WTC11 (cell line): ENCODE data around the gene BCAS3. TPM values are rescaled to one million over a fixed set of nuclear protein-coding genes. Genes with fewer than 3 reads are reported as not detected.

Experiments used
- ATAC-seq: fragments of 200-7000 bp; cut with Tn5 transposase; 2 replicates; pipeline ENCODE4 v1.10.0; 2021; ENCODE audit warnings: mild to moderate bottlenecking, moderate library complexity
- CTCF ChIA-PET: fragments of 300-600 bp; sonication (Branson Sonifier 250); formaldehyde crosslinking; loops from one replicate; lab custom pipeline; 2021; ENCODE audit warnings: antibody characterized with exemption; lab: Charles Lee
- POLR2A ChIA-PET: fragments of 350-600 bp; sonication (Branson Sonifier 250); formaldehyde crosslinking; loops from one replicate; lab custom pipeline; 2021; ENCODE audit warnings: antibody characterized with exemption; lab: Charles Lee
- DNase-seq: peaks from one replicate; pipeline ENCODE4 v3.0.0; 2021; ENCODE audit warnings: low spot score
- H3K27ac Mint-ChIP-seq: 2 replicates; pipeline ENCODE4 v1.8.0; 2021; ENCODE audit warnings: mixed read lengths
- H3K27me3 Mint-ChIP-seq: 2 replicates; pipeline ENCODE4 v1.8.0; 2021; ENCODE audit warnings: low read depth, mild to moderate bottlenecking, moderate library complexity, mixed read lengths
- H3K36me3 Mint-ChIP-seq: 2 replicates; pipeline ENCODE4 v1.8.0; 2021; ENCODE audit warnings: mixed read lengths
- H3K4me1 Mint-ChIP-seq: 2 replicates; pipeline ENCODE4 v1.8.0; 2022; ENCODE audit warnings: mixed read lengths
- H3K4me3 Mint-ChIP-seq: 2 replicates; pipeline ENCODE4 v1.8.0; 2021; ENCODE audit warnings: mild to moderate bottlenecking, moderate library complexity, mixed read lengths
- H3K9me3 Mint-ChIP-seq: 2 replicates; pipeline ENCODE4 v1.8.0; 2021; ENCODE audit warnings: mixed read lengths
- AR ChIP-seq: fragments of 250-450 bp; sonication (Bioruptor Pico); IDR thresholded peaks from 2 replicates; pipeline ENCODE4 v1.9.0; 2021; ENCODE audit warnings: mild to moderate bottlenecking
- ATF6 ChIP-seq: sonication (generic); formaldehyde crosslinking; IDR thresholded peaks from 2 replicates; pipeline ENCODE4 v1.8.1; 2023; ENCODE audit warnings: mild to moderate bottlenecking, missing genetic modification reagents
- ELF4 ChIP-seq: sonication (generic); formaldehyde crosslinking; IDR thresholded peaks from 2 replicates; pipeline ENCODE4 v1.8.1; 2022; ENCODE audit warnings: low read depth, mild to moderate bottlenecking, moderate library complexity, missing genetic modification reagents
- ERG ChIP-seq: fragments of 250-450 bp; sonication (Bioruptor Pico); IDR thresholded peaks from 2 replicates; pipeline ENCODE4 v1.8.0; 2021; ENCODE audit warnings: mild to moderate bottlenecking
- FOXK1 ChIP-seq: sonication (generic); formaldehyde crosslinking; IDR thresholded peaks from 2 replicates; pipeline ENCODE4 v1.8.0; 2022; ENCODE audit warnings: mild to moderate bottlenecking, moderate library complexity, missing genetic modification reagents
- HMGXB4 ChIP-seq: sonication (generic); formaldehyde crosslinking; IDR thresholded peaks from 2 replicates; pipeline ENCODE4 v1.8.1; 2023; ENCODE audit warnings: mild to moderate bottlenecking, moderate library complexity, missing genetic modification reagents
- MYBL2 ChIP-seq: sonication (generic); formaldehyde crosslinking; IDR thresholded peaks from 2 replicates; pipeline ENCODE4 v1.8.1; 2023; ENCODE audit warnings: mild to moderate bottlenecking, moderate library complexity, missing genetic modification reagents
- NFE2L1 ChIP-seq: sonication (generic); formaldehyde crosslinking; IDR thresholded peaks from 2 replicates; pipeline ENCODE4 v1.8.1; 2023; ENCODE audit warnings: missing genetic modification reagents
- NFYB ChIP-seq: sonication (generic); formaldehyde crosslinking; conservative IDR thresholded peaks from 2 replicates; pipeline ENCODE4 v1.8.0; 2022; ENCODE audit warnings: low read depth, missing genetic modification reagents
- PRRX2 ChIP-seq: fragments of 250-450 bp; sonication (Bioruptor Pico); IDR thresholded peaks from 2 replicates; pipeline ENCODE4 v1.8.0; 2021; ENCODE audit warnings: mild to moderate bottlenecking
- SMAD4 ChIP-seq: sonication (generic); formaldehyde crosslinking; IDR thresholded peaks from 2 replicates; pipeline ENCODE4 v1.8.0; 2022; ENCODE audit warnings: mild to moderate bottlenecking, missing genetic modification reagents
- TP53 ChIP-seq: sonication (generic); formaldehyde crosslinking; IDR thresholded peaks from 2 replicates; pipeline ENCODE4 v1.8.1; 2023; ENCODE audit warnings: mild to moderate bottlenecking, missing genetic modification reagents
- ZNF138 ChIP-seq: sonication (generic); formaldehyde crosslinking; conservative IDR thresholded peaks from 2 replicates; pipeline ENCODE4 v1.8.1; 2022; ENCODE audit warnings: mild to moderate bottlenecking, moderate library complexity, missing genetic modification reagents
- ZNF219 ChIP-seq: sonication (generic); formaldehyde crosslinking; IDR thresholded peaks from 2 replicates; pipeline ENCODE4 v1.8.0; 2023; ENCODE audit warnings: missing genetic modification reagents, mild to moderate bottlenecking, borderline replicate concordance
- ZNF281 ChIP-seq: sonication (generic); formaldehyde crosslinking; IDR thresholded peaks from 2 replicates; pipeline ENCODE4 v1.8.0; 2023; ENCODE audit warnings: mild to moderate bottlenecking, missing genetic modification reagents
- ZNF416 ChIP-seq: fragments of 250-450 bp; sonication (Bioruptor Pico); IDR thresholded peaks from 2 replicates; pipeline ENCODE4 v1.9.0; 2021; ENCODE audit warnings: mild to moderate bottlenecking, inconsistent platforms
- total RNA-seq: library from RNA; stranded (reverse); gene quantifications from 3 replicates; pipeline ENCODE4 v1.2.3, GENCODE V29; 2021

Gene BCAS3
- total RNA-seq, 1 experiment from 2014 or later, result 15.5 TPM

GRCh38 chr17:61081959-61082358 is 404.3 kb downstream of the BCAS3 start:
- CTCF ChIA-PET, result no interaction called here
- H3K4me1 Mint-ChIP-seq, result no peaks in the 10 kb centered on the region
- no peaks in the 10 kb centered on the region for H3K27me3 Mint-ChIP-seq
- DNase-seq, result no peak
- H3K9me3 Mint-ChIP-seq, result no peaks in the 10 kb centered on the region
- TF ChIP-seq PRRX2 (CRISPR knock-in tag) (no peak), ELF4 (CRISPR knock-in tag) (no peak), ZNF416 (CRISPR knock-in tag) (no peak), TP53 (CRISPR knock-in tag) (no peak)
- TF ChIP-seq, all 79 proteins: peak for 0
- no peak overlapping the region for H3K4me3 Mint-ChIP-seq
- no peak for ATAC-seq
- no peak overlapping the region for H3K27ac Mint-ChIP-seq
- POLR2A ChIA-PET, result no interaction called here
- H3K36me3 Mint-ChIP-seq, result no peaks in the 10 kb centered on the region

- Mint-ChIP-seq H3K36me3 (no peaks in the 10 kb centered on the region), H3K27me3 (no peaks in the 10 kb centered on the region), H3K4me3 (no peak overlapping the region), H3K9me3 (peaks cover 2% of the 10 kb centered on the region; the same call in 1 of the 2 replicates), H3K27ac (no peak overlapping the region)
- no peak for DNase-seq
- CTCF ChIA-PET, result no interaction called here
- no peak for TF ChIP-seq NFYB (CRISPR knock-in tag)
- TF ChIP-seq PRRX2 (CRISPR knock-in tag), result no peak
- no peak for TF ChIP-seq ZNF219 (CRISPR knock-in tag)
- TF ChIP-seq ZNF138 (CRISPR knock-in tag), result no peak
- no peak for TF ChIP-seq ATF6
- no peak for TF ChIP-seq HMGXB4 (CRISPR knock-in tag)
- TF ChIP-seq, all 79 proteins: peak for 0
- POLR2A ChIA-PET, result no interaction called here
- ATAC-seq, result no peak
- H3K4me1 Mint-ChIP-seq, result no peaks in the 10 kb centered on the region
Observed at GRCh38 chr17:61084260-61084659, 406.6 kb downstream of the BCAS3 start.

- Mint-ChIP-seq H3K27me3 (no peaks in the 10 kb centered on the region), H3K4me1 (no peaks in the 10 kb centered on the region), H3K4me3 (no peak overlapping the region), H3K9me3 (peaks cover 15% of the 10 kb centered on the region), H3K36me3 (peaks cover 7% of the 10 kb centered on the region; the same call in 1 of the 2 replicates), H3K27ac (no peak overlapping the region)
- no peak for TF ChIP-seq MYBL2 (CRISPR knock-in tag)
- ATAC-seq (no peak), DNase-seq (no peak)
- CTCF ChIA-PET, result no interaction called here
- POLR2A ChIA-PET, result no interaction called here
Observed at GRCh38 chr17:61087024-61087423, 409.4 kb downstream of the BCAS3 start.

- Mint-ChIP-seq H3K36me3 (peaks cover 13% of the 10 kb centered on the region), H3K4me1 (no peaks in the 10 kb centered on the region)
- ATAC-seq, result no peak
- no peak for TF ChIP-seq ERG (CRISPR knock-in tag)
- TF ChIP-seq FOXK1 (CRISPR knock-in tag), result no peak
- TF ChIP-seq, all 79 proteins: peak for 0
- Mint-ChIP-seq H3K27me3 (no peaks in the 10 kb centered on the region), H3K9me3 (peaks cover 21% of the 10 kb centered on the region), H3K27ac (no peak overlapping the region), H3K4me3 (no peak overlapping the region)
- POLR2A ChIA-PET, result no interaction called here
- no peak for DNase-seq
- CTCF ChIA-PET, result no interaction called here
Observed at GRCh38 chr17:61088556-61088955, 410.9 kb downstream of the BCAS3 start.

GRCh38 chr17:61091096-61091495 is 413.4 kb downstream of the BCAS3 start:
- H3K4me3 Mint-ChIP-seq, result no peak overlapping the region

More at GRCh38 chr17:61091096-61091495, 413.4 kb downstream of the BCAS3 start:
- Mint-ChIP-seq H3K27me3 (no peaks in the 10 kb centered on the region), H3K27ac (no peak overlapping the region), H3K9me3 (peaks cover 21% of the 10 kb centered on the region), H3K4me1 (no peaks in the 10 kb centered on the region)
- ChIA-PET CTCF (interaction anchor here (0.5 to 0.6 kb wide), 2 partner anchors 16 to 318 kb away, joined by 3 read pairs; no protein-coding TSS in a partner anchor), POLR2A (no interaction called here)
- TF ChIP-seq ZNF281 (CRISPR knock-in tag), result no peak
- TF ChIP-seq AR (CRISPR knock-in tag), result no peak
- no peak for TF ChIP-seq MYBL2 (CRISPR knock-in tag)
- TF ChIP-seq NFE2L1 (CRISPR knock-in tag), result no peak
- TF ChIP-seq SMAD4 (CRISPR knock-in tag), result no peak
- no peak for TF ChIP-seq NFYB (CRISPR knock-in tag)
- TF ChIP-seq TP53 (CRISPR knock-in tag), result no peak
- TF ChIP-seq, all 79 proteins: peak for 0
- no peak for ATAC-seq
- no peak for DNase-seq
- peaks cover 13% of the 10 kb centered on the region for H3K36me3 Mint-ChIP-seq
